NCI-H82 treated with DMSO at 0.1 percent for 48 hours (cell line): Measurements from ENCODE around the gene SLC26A9.

Source experiments
- DNase-seq: peaks from one replicate; lab custom pipeline; 2025; ENCODE audit not compliant: unreplicated experiment; lab: John Stamatoyannopoulos, UW

The SLC26A9 gene

DNA sequence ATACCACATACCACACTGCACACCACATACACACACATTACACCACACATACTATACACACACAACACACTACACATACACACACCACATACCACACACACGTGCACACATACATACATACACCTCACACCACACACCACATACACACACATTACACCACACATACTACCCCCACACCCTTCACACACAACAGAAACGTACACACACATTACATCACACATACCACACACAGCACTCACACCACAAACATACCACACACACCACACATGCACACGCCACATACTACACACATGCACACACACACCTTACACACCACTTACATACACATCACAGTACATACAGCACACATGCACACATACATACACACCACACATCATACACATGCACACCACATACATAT lies 31.5 kb upstream of the SLC26A9 start:
- no peak for DNase-seq

GRCh38 chr1:205973377-205974232 lies 30.3 kb upstream of the SLC26A9 start:
- no peak for DNase-seq

GRCh38 chr1:205972491-205973168 lies 29.4 kb upstream of the SLC26A9 start:
- no peak for DNase-seq

DNA sequence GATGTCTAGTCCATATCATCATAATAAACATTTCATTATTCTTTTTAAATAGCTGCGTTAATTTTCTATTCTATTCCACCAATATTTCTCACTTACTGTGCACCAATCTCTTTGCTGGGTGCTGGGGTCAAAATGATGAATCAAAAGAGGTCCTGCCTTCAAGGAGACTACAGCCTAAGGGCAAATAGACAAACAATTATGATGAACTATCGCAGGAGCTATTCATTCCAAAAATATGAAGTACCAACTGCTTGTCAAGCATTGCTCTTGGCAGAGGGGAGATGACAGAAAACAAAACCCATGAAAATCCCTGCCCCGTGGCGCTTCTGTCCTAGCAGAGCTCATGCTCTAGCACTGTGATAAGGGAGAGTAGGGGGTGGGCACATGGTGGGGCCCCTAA lies 28.8 kb upstream of the SLC26A9 start:
- DNase-seq: no peak

DNA sequence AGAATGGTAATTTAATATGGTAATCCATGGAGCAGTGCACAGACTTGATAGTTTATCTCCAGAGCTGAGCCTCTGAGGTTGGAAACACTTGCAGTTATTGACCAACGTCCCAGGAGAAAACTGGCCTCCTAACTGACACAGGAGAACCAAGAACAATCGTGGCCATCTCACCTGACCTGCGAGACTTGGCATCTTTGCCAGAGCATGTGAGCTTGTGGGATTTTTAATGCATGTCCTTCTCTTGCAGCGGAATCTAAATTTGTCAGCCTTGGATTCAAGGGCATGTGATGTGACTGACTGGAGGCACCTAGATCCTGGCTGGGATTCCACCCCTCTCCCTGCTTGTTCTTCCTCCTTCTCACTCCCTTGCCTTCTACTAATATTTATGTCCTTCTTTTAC lies 27.8 kb upstream of the SLC26A9 start:
- no peak for DNase-seq

DNA sequence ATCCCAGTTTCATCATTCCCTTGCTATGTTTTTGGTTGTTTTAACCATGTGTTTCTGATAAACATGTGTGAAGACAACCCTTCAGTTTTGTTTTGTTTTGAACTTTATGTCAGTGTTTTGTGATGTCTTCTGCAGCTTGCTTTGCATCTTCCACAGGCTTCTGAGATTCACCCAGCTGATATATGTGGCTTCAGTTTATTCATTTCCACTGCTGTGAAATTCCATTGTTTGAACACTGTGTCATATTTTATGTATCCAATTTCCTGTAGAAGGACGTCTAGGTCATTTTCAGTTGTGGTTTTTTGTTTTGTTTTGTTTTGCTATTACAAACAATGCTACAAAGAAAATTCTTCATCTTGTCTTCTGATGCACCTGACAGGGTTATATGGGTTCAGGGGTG lies 27.2 kb upstream of the SLC26A9 start:
- no peak for DNase-seq

- no peak for DNase-seq
Measured at GRCh38 chr1:205969229-205969628, 26.0 kb upstream of the SLC26A9 start.

- DNase-seq: no peak
Measured at GRCh38 chr1:205967554-205968335, 24.5 kb upstream of the SLC26A9 start.

DNA sequence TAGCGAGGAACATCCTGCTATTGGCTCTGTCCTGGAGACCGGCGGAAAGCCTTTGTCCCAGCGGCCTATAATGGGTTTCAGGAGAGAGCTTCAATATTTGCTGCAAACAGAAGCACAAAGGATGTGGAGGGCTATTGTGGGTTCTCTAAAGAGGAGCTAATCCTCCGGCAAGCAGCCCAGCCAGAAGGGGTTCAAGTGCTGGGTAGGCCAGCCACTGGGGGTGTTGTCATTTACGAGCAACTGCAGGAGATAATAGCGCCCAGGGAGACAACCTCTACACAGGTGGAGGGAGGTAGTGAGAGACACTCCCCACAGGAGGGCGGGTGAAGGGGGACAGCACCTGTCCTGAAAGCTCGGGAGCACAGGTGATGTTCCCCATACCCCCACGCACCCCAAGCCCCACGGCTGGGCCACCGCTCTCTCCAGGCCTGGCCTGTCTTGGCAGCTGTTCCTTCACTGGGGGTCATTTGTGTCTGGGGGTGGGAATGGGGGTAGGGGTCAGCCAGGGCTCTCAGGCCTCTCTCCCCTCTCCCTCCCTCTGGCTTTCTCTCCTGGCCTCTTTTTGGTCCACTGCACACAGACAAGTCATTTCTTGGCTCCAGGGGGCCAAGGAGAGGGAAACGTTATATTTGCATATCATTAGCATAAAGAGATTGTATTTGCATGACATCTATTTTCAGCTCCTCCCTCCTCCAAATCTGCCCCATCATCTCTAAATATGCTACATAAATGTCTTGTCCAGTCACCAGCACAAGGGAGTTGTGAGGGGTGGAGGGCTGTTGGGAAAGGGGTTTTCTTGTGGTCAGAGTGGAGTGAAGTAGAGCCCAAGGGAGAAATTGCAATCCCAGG lies 22.0 kb upstream of the SLC26A9 start:
- DNase-seq: no peak

DNA sequence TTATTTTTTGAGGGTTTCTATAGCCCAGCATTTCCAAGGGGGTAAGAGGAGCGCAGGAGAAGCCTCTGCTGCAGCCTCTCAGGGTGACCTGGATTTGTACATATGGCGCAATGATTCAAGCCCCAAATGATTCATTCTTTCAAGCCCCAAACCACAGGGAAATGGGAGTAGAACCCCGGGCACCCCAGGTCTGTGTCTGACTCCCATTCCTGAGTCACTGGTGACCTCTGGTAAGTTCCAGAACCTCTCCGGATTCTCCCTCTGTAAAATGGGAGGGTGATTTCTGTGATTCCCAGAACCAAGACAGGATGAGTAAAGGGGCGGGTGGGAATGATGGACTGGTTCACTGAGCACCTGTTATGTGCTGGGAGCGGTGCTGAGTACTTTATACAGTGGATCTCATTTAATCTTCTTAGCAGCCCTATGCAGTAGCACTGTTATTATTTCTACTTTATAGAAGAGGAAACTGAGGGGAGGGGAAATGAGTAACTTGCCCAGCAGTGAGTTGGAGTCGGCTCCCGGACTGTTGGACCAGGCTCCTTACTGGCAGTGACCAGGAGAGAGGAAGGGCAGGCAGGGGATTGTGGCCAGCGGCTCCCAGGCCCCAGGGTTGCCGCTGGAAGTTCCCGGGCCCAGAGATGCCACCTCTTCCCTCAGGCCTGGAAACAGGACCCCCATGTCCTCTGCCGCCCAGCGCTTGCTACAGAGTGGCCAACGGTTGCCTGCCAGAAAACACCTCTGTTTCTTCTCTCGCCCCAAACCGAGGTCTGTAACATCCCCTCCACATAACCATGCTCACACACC lies 20.3 kb upstream of the SLC26A9 start:
- no peak for DNase-seq

GRCh38 chr1:205962821-205963221 lies 19.6 kb upstream of the SLC26A9 start:
- DNase-seq: no peak

GRCh38 chr1:205961991-205962820 lies 18.9 kb upstream of the SLC26A9 start:
- DNase-seq: no peak

DNA sequence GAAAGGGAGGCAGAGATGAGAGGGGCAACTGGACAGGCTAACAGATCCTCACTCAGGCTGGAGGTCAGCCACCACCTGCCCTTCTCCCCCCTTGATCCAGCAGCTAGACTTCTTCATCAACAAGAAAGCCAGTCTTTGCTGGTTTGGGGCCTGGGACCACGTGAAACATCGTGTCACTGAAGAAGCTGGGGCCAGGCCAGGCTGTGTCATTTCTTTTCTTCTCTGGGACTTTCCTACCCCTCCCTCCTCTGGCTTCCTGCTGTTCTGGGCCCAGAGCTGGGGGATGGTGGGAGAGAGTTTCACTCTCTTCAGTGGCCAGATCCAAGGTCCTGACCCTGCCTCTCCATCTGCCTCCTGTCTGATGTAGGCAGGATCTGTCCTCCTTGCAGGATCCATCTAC lies 18.1 kb upstream of the SLC26A9 start:
- no peak for DNase-seq

DNA sequence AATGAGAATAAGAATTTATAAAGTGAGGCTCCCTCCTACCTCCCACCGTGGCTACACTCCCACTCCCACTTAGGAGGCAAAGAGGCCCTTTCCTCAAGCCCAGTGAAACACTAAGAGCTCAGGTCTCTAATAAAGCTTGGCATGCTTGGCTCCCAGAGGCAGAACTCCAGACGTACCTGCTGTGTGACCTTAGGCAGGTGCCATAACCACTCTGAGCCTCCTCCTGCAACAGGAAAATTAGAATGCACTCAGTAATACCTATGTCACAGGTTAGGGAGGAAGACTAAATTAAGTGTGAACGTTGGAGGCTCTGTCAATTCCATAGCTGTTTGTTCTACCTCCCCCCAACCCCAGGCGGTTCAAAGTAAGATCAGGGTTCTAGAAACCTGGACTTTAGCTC lies 16.5 kb upstream of the SLC26A9 start:
- DNase-seq: no peak

GRCh38 chr1:205955499-205955898 lies 12.2 kb upstream of the SLC26A9 start:
- no peak for DNase-seq

DNA sequence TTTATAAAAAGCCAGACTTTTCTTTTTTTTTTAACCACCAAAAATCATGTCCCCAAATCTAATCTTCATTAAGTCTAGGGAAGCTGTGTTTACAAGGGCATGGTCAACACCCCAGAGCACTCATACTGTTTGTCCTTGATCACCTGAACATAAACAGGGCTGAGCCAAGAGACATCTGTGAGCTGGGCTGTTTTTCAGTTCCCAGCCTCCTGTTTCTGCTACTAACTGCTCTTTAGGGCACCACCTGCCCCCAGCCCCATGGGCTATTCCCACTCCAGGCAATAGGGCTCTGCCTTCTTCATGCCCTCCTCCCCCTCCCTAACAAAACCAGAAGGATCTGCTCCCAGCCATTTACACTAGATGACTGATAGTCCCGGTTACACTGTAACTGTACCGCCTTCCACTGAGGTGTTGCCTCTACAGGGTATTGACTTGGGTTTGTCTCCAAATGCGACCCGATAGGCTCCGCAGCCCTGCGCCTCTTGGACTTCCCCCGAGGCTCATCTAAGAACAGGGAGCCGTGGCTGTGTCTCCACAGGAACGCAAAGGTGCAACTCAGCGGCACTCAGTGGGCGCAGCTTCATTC lies 11.7 kb upstream of the SLC26A9 start:
- no peak for DNase-seq

- no peak for DNase-seq
Measured at GRCh38 chr1:205951746-205952145, 8.5 kb upstream of the SLC26A9 start.

DNA sequence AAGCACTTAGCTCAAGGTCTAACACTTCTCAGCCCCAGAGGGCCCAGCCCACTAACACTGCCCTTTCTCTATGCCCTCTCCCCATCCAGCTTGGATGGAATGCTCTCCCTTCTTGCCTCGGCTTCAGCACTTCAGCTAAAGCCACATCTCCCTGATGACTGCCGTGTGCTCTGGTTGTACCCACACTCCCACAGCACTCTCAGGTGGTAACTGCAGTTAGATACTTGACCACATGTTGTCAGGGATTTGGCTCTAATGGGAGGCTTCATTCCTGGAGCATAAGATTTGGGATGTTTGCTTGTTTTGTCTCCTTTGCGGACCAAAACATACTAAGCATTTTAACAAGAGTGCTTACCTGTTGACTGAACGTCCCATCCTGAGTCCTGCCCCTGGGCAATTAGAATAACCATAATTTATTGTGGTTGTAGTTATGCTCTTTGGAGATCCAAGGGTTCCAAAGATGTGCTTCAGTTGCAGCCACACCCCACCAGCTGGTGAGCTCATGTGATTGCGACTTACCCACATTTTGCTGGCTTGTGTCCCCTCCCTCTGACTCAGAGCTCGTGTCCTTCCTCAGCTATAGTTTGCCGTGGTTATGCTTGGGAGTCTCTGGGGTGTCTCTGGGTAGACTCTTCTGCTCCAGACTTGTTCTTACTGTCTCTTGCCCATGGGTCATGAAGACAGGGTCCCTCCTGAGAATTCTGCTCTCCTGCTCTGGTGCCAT lies 7.7 kb upstream of the SLC26A9 start:
- no peak for DNase-seq
